T47D (cell line): ENCODE measurements around the gene ACTN4.

Experiments used
- DNase-seq, 2 experiments: peaks; one replicate each; pipeline versions ENCODE4 v3.0.0 to v3.0.0-alpha.2; 2011 to 2012; ENCODE audit warnings: low read depth in 1 of 2, low spot score in 1 of 2
- JUND ChIP-seq: IDR thresholded peaks from 2 replicates; pipeline ENCODE4 v1.6.1; 2012; ENCODE audit warnings: low read depth
- in situ Hi-C: cut with HindIII; loops from 2 replicates; pipeline ENCODE4 v1.10.0; 2016; ENCODE audit warnings: low sequenced_read_pairs, low pct_unique_long_range_greater_than_20kb

ACTN4 gene

GRCh38 chr19:38658462-38659306, 11.2 kb downstream of the ACTN4 start:
- in situ Hi-C loops = no loop called here
- TF ChIP-seq JUND = peak; percentile 41; the same call in 1 of the 2 replicates

GRCh38 chr19:38660724-38661123, 13.3 kb downstream of the ACTN4 start:
- in situ Hi-C loops = no loop called here
- no peak for TF ChIP-seq JUND
- DNase-seq = no peak

More at GRCh38 chr19:38658462-38659306, 11.2 kb downstream of the ACTN4 start:
- peak; percentile 48 to 98 for DNase-seq

- in situ Hi-C loops = no loop called here
- DNase-seq = no peak
- no peak for TF ChIP-seq JUND
Measured at GRCh38 chr19:38661136-38661535, 13.7 kb downstream of the ACTN4 start.

GRCh38 chr19:38661996-38662395, 14.5 kb downstream of the ACTN4 start:
- no peak for TF ChIP-seq JUND
- peak; percentile 73 to 96 for DNase-seq
- in situ Hi-C loops = no loop called here

GRCh38 chr19:38662537-38663155, 15.2 kb downstream of the ACTN4 start:
- no peak for TF ChIP-seq JUND
- no peak for DNase-seq
- in situ Hi-C loops = no loop called here

GRCh38 chr19:38663156-38663651, 15.8 kb downstream of the ACTN4 start:
- no peak for TF ChIP-seq JUND
- DNase-seq = no peak
- in situ Hi-C loops = no loop called here

- no peak for TF ChIP-seq JUND
- in situ Hi-C loops = no loop called here
- no peak for DNase-seq
Measured at GRCh38 chr19:38663957-38664502, 16.6 kb downstream of the ACTN4 start.

- DNase-seq = no peak
- no peak for TF ChIP-seq JUND
- in situ Hi-C loops = no loop called here
Measured at GRCh38 chr19:38664503-38665211, 17.2 kb downstream of the ACTN4 start.

GRCh38 chr19:38665219-38665931, 17.9 kb downstream of the ACTN4 start:
- TF ChIP-seq JUND = no peak
- DNase-seq = no peak
- in situ Hi-C loops = no loop called here

- in situ Hi-C loops = no loop called here
- peak in 1 of 2 experiments; percentile 71 for DNase-seq
- no peak for TF ChIP-seq JUND
Measured at GRCh38 chr19:38665950-38666662, 18.7 kb downstream of the ACTN4 start.
